Stimulated activated CD4-positive, alpha-beta T cell treated with anti-CD3 and anti-CD28 coated beads, Interleukin-1b, Interleukin-23, amount 100 ng/mL, for 24 hours (primary cell): ENCODE results near the gene GALNT4.
A peak's percentile ranks its signal among the peaks of the same experiment; 100 is the strongest.

Experiments used
- DNase-seq, 4 experiments: peaks; one replicate each; pipeline ENCODE4 v3.0.0-alpha.2; 2020; ENCODE audit warnings: low read depth in 4 of 4, low spot score in 1 of 4

GALNT4 gene

GRCh38 chr12:89494411-89495231, 30.0 kb downstream of the GALNT4 start:
- peak in 3 of 4 experiments; percentile 10 to 31 (median 15) for DNase-seq

GRCh38 chr12:89493670-89494302, 30.8 kb downstream of the GALNT4 start:
- DNase-seq = no peak

- no peak for DNase-seq
Observed at GRCh38 chr12:89492883-89493282, 31.7 kb downstream of the GALNT4 start.

- DNase-seq = no peak
Observed at GRCh38 chr12:89490922-89491321, 33.7 kb downstream of the GALNT4 start.

GRCh38 chr12:89486264-89486663, 38.3 kb downstream of the GALNT4 start:
- DNase-seq = no peak

GRCh38 chr12:89484470-89484869, 40.1 kb downstream of the GALNT4 start:
- DNase-seq = no peak

GRCh38 chr12:89481213-89481914, 43.2 kb downstream of the GALNT4 start:
- no peak for DNase-seq

- no peak for DNase-seq
Observed at GRCh38 chr12:89479982-89480381, 44.6 kb downstream of the GALNT4 start.

GRCh38 chr12:89477633-89478279, 46.8 kb downstream of the GALNT4 start:
- DNase-seq = no peak

GRCh38 chr12:89476904-89477595, 47.5 kb downstream of the GALNT4 start:
- DNase-seq = no peak

GRCh38 chr12:89476232-89476631, 48.4 kb downstream of the GALNT4 start:
- no peak for DNase-seq

- DNase-seq = no peak
Observed at GRCh38 chr12:89475203-89475990, 49.2 kb downstream of the GALNT4 start.

GRCh38 chr12:89474615-89475014, 50.0 kb downstream of the GALNT4 start:
- DNase-seq = no peak
